Trophoblast cell (in vitro differentiated cells and primary cell): ENCODE results near the gene PDE4D.
A peak's percentile ranks its signal among the peaks of the same experiment; 100 is the strongest.

Experiments used
- DNase-seq, 2 donors: peaks; one replicate each; pipeline ENCODE4 v3.0.0-alpha.2; 2016
- H2AFZ ChIP-seq: 2 replicates; pipeline ENCODE4 v1.6.1; 2013; ENCODE audit warnings: low read length, moderate library complexity, mild to moderate bottlenecking; ENCODE audit not compliant: insufficient read depth, poor library complexity
- H2AK5ac ChIP-seq: 2 replicates; pipeline ENCODE4 v1.6.1; 2013; ENCODE audit warnings: mild to moderate bottlenecking, low read length
- H2BK120ac ChIP-seq: 2 replicates; pipeline ENCODE4 v1.6.1; 2013; ENCODE audit warnings: low read length, mild to moderate bottlenecking, moderate library complexity; ENCODE audit not compliant: insufficient read depth, poor library complexity
- H2BK12ac ChIP-seq: 2 replicates; pipeline ENCODE4 v1.6.1; 2013; ENCODE audit warnings: mild to moderate bottlenecking, low read length, moderate library complexity
- H2BK5ac ChIP-seq: 2 replicates; pipeline ENCODE4 v1.6.1; 2013; ENCODE audit warnings: low read length, low read depth, moderate library complexity, mild to moderate bottlenecking; ENCODE audit not compliant: poor library complexity
- H3K14ac ChIP-seq: 2 replicates; pipeline ENCODE4 v1.6.1; 2013; ENCODE audit warnings: mild to moderate bottlenecking, low read length
- H3K18ac ChIP-seq: 2 replicates; pipeline ENCODE4 v1.6.1; 2013; ENCODE audit warnings: mild to moderate bottlenecking, low read length
- H3K23ac ChIP-seq: 2 replicates; pipeline ENCODE4 v1.6.1; 2013; ENCODE audit warnings: low read length
- H3K27ac ChIP-seq: 2 replicates; pipeline ENCODE4 v1.5.1; 2013; ENCODE audit warnings: low read depth, mild to moderate bottlenecking, inconsistent platforms, low read length, moderate library complexity
- H3K27me3 ChIP-seq: 2 replicates; pipeline ENCODE4 v1.6.1; 2013; ENCODE audit warnings: inconsistent platforms, mild to moderate bottlenecking, low read length, moderate library complexity; ENCODE audit not compliant: insufficient read depth
- H3K36me3 ChIP-seq, 2 experiments: 1 replicate in 1 of 2; 2 replicates in 1 of 2; pipeline ENCODE4 v1.6.1; 2013; ENCODE audit warnings: low read length in 2 of 2, mild to moderate bottlenecking in 2 of 2, moderate library complexity in 1 of 2; ENCODE audit not compliant: insufficient read depth in 2 of 2, control insufficient read depth in 1 of 2
- H3K4ac ChIP-seq: 2 replicates; pipeline ENCODE4 v1.6.1; 2013; ENCODE audit warnings: low read depth, mild to moderate bottlenecking, low read length, moderate library complexity
- H3K4me1 ChIP-seq, 2 experiments: 1 replicate in 1 of 2; 2 replicates in 1 of 2; pipeline ENCODE4 v1.6.1; 2013; ENCODE audit warnings: low read length in 2 of 2, mild to moderate bottlenecking in 2 of 2, moderate library complexity in 1 of 2; ENCODE audit not compliant: insufficient read depth in 2 of 2, control insufficient read depth in 1 of 2
- H3K4me2 ChIP-seq: 2 replicates; pipeline ENCODE4 v1.6.1; 2013; ENCODE audit warnings: inconsistent platforms, mild to moderate bottlenecking, low read length, moderate library complexity
- H3K4me3 ChIP-seq: 2 replicates; pipeline ENCODE4 v1.5.1; 2013; ENCODE audit warnings: mild to moderate bottlenecking, low read depth, low read length, inconsistent platforms
- H3K79me1 ChIP-seq: one replicate; pipeline ENCODE4 v1.6.1; 2013; ENCODE audit warnings: low read length
- H3K79me2 ChIP-seq: 2 replicates; pipeline ENCODE4 v1.6.1; 2013; ENCODE audit warnings: low read length, mild to moderate bottlenecking; ENCODE audit not compliant: control insufficient read depth, insufficient read depth, poor library complexity
- H3K9ac ChIP-seq: 2 replicates; pipeline ENCODE4 v1.6.1; 2013; ENCODE audit warnings: mild to moderate bottlenecking, low read length
- H3K9me3 ChIP-seq: 2 replicates; pipeline ENCODE4 v1.6.1; 2013; ENCODE audit warnings: low read depth, mild to moderate bottlenecking, control low read depth, inconsistent platforms, low read length; ENCODE audit not compliant: insufficient read depth
- H4K12ac ChIP-seq: 2 replicates; pipeline ENCODE4 v1.6.1; 2013; ENCODE audit warnings: low read depth, mild to moderate bottlenecking, low read length, moderate library complexity
- H4K8ac ChIP-seq: 2 replicates; pipeline ENCODE4 v1.6.1; 2013; ENCODE audit warnings: low read depth, mild to moderate bottlenecking, low read length, moderate library complexity
- H4K91ac ChIP-seq: one replicate; pipeline ENCODE4 v1.6.1; 2013; ENCODE audit warnings: low read depth, mild to moderate bottlenecking, low read length, moderate library complexity
- WGBS: extraction: QIAGEN DNeasy Blood & Tissue Kit; methylation state at CpG from one replicate; pipeline ENCODE4 v1.1.7; 2013; ENCODE audit warnings: missing lambda C conversion rate; ENCODE audit not compliant: insufficient read length, insufficient coverage; ENCODE audit errors: extremely low coverage; 5-methylcytosine and 5-hydroxymethylcytosine counted together

Gene PDE4D

GRCh38 chr5:58940446-58940845 lies 953.1 kb downstream of the PDE4D start:
- H3K79me1 ChIP-seq, result no peaks in the 10 kb centered on the region
- no peak overlapping the region for H3K18ac ChIP-seq
- no peaks in the 10 kb centered on the region for H3K36me3 ChIP-seq
- no peak overlapping the region for H4K91ac ChIP-seq
- no peak overlapping the region for H2BK5ac ChIP-seq
- H3K4ac ChIP-seq, result no peak overlapping the region
- no peak for DNase-seq
- H3K9ac ChIP-seq, result no peak overlapping the region
- WGBS, result no CpG with 5 or more reads among the region's 2 CpGs
- H4K8ac ChIP-seq, result no peak overlapping the region
- H3K4me3 ChIP-seq, result no peak overlapping the region
- no peak overlapping the region for H2AFZ ChIP-seq
- H3K27me3 ChIP-seq, result no peaks in the 10 kb centered on the region
- H3K23ac ChIP-seq, result no peak overlapping the region
- no peak overlapping the region for H3K4me2 ChIP-seq
- no peak overlapping the region for H3K27ac ChIP-seq
- H2AK5ac ChIP-seq, result no peak overlapping the region
- H3K14ac ChIP-seq, result no peak overlapping the region
- H3K4me1 ChIP-seq, result no peaks in the 10 kb centered on the region
- no peak overlapping the region for H2BK12ac ChIP-seq
- no peak overlapping the region for H4K12ac ChIP-seq
- H3K79me2 ChIP-seq, result no peaks in the 10 kb centered on the region
- H2BK120ac ChIP-seq, result no peak overlapping the region
- no peaks in the 10 kb centered on the region for H3K9me3 ChIP-seq

GRCh38 chr5:58939664-58940063 lies 953.9 kb downstream of the PDE4D start:
- H3K4me1 ChIP-seq, result no peaks in the 10 kb centered on the region
- H4K8ac ChIP-seq, result no peak overlapping the region
- no peak overlapping the region for H4K12ac ChIP-seq
- H3K23ac ChIP-seq, result no peak overlapping the region
- H3K4me2 ChIP-seq, result no peak overlapping the region
- H2BK120ac ChIP-seq, result no peak overlapping the region
- no CpG with 5 or more reads among the region's 1 CpG for WGBS
- H3K27ac ChIP-seq, result no peak overlapping the region
- no peaks in the 10 kb centered on the region for H3K79me2 ChIP-seq
- H3K79me1 ChIP-seq, result no peaks in the 10 kb centered on the region
- H2BK12ac ChIP-seq, result no peak overlapping the region
- H2AFZ ChIP-seq, result no peak overlapping the region
- H3K27me3 ChIP-seq, result no peaks in the 10 kb centered on the region
- no peak overlapping the region for H3K18ac ChIP-seq
- no peak overlapping the region for H2BK5ac ChIP-seq
- H3K4ac ChIP-seq, result no peak overlapping the region
- no peak overlapping the region for H4K91ac ChIP-seq
- H3K36me3 ChIP-seq, result no peaks in the 10 kb centered on the region
- no peak overlapping the region for H3K4me3 ChIP-seq
- no peak for DNase-seq
- H3K9me3 ChIP-seq, result no peaks in the 10 kb centered on the region
- no peak overlapping the region for H3K14ac ChIP-seq
- no peak overlapping the region for H2AK5ac ChIP-seq
- H3K9ac ChIP-seq, result no peak overlapping the region

GRCh38 chr5:58938563-58939424 lies 954.7 kb downstream of the PDE4D start:
- Histone ChIP-seq H4K91ac (no peak overlapping the region), H2BK120ac (no peak overlapping the region), H3K9ac (no peak overlapping the region), H2AK5ac (no peak overlapping the region), H3K14ac (no peak overlapping the region), H3K4ac (no peak overlapping the region), H2BK5ac (no peak overlapping the region), H3K27ac (no peak overlapping the region), H3K79me2 (no peaks in the 10 kb centered on the region), H4K8ac (no peak overlapping the region), H3K23ac (no peak overlapping the region), H3K4me1 (no peaks in the 10 kb centered on the region), H3K27me3 (no peaks in the 10 kb centered on the region), H3K4me3 (no peak overlapping the region), H3K4me2 (no peak overlapping the region), H2AFZ (no peak overlapping the region), H4K12ac (no peak overlapping the region), H3K9me3 (no peaks in the 10 kb centered on the region), H3K36me3 (no peaks in the 10 kb centered on the region), H3K18ac (no peak overlapping the region), H3K79me1 (no peaks in the 10 kb centered on the region), H2BK12ac (no peak overlapping the region)
- no peak for DNase-seq
- WGBS, result no CpG with 5 or more reads among the region's 10 CpGs

GRCh38 chr5:58937031-58937681 lies 956.4 kb downstream of the PDE4D start:
- H3K4me3 ChIP-seq, result no peak overlapping the region
- H4K91ac ChIP-seq, result no peak overlapping the region
- no peaks in the 10 kb centered on the region for H3K27me3 ChIP-seq
- peak in 1 of 2 donors; percentile 32 for DNase-seq
- H3K23ac ChIP-seq, result no peak overlapping the region
- H3K18ac ChIP-seq, result no peak overlapping the region
- H3K36me3 ChIP-seq, result no peaks in the 10 kb centered on the region
- no peak overlapping the region for H2BK120ac ChIP-seq
- H3K4ac ChIP-seq, result no peak overlapping the region
- H3K79me1 ChIP-seq, result no peaks in the 10 kb centered on the region
- no peak overlapping the region for H2AK5ac ChIP-seq
- no peaks in the 10 kb centered on the region for H3K79me2 ChIP-seq
- H3K9me3 ChIP-seq, result no peaks in the 10 kb centered on the region
- H2BK12ac ChIP-seq, result no peak overlapping the region
- H2AFZ ChIP-seq, result no peak overlapping the region
- H3K27ac ChIP-seq, result no peak overlapping the region
- no peak overlapping the region for H4K12ac ChIP-seq
- no peaks in the 10 kb centered on the region for H3K4me1 ChIP-seq
- WGBS, result no CpG with 5 or more reads among the region's 19 CpGs
- no peak overlapping the region for H3K9ac ChIP-seq
- H3K14ac ChIP-seq, result no peak overlapping the region
- H2BK5ac ChIP-seq, result no peak overlapping the region
- H3K4me2 ChIP-seq, result no peak overlapping the region
- H4K8ac ChIP-seq, result no peak overlapping the region
